Stimulated activated CD8-positive, alpha-beta memory T cell treated with anti-CD3 and anti-CD28 coated beads, Interleukin-15, amount 100 ng/mL, for 24 hours (primary cell): ENCODE measurements around the gene SORCS3.

ENCODE experiments used
- DNase-seq: peaks from one replicate; pipeline ENCODE4 v3.0.0-alpha.2; 2020; ENCODE audit warnings: low read depth

The SORCS3 gene

DNA sequence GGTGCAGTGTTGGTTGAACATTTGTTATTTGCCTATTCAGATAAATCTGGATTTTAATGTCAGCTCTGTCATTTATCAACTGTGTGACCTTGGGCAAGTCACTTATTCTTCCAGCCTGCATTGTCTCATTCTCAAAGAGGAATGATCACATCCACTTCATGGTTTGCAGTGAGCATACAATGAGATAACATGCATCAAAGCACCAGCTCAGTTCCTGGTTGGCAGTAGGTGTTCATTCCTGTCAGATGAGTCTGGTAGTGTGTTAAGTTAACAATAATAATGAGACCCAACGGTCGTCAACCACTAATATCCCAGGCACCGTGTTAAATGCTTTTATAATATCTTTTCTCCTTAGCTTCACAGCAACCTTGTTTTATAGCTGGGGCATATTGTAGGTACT, 137.3 kb downstream of the SORCS3 start:
- DNase-seq = no peak

DNA sequence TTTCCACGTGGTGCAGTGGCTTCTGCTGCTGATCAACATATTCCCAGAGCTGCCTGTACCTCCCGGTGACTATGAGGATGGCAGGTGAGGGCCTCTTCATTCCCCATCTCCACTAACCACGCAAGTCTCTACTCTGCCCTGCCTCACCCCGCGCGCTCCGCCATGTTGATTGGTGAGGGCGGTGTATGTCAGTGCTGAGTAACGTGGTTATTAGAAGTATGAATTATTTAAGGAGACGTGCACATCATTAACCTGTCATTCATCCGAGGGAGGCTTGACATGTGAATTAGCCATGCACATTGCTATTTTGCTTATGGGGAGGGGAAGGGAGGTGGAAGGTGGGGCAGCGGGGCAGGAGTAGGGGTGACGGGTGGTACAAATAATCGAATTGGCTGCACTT, 138.6 kb downstream of the SORCS3 start:
- DNase-seq = no peak

DNA sequence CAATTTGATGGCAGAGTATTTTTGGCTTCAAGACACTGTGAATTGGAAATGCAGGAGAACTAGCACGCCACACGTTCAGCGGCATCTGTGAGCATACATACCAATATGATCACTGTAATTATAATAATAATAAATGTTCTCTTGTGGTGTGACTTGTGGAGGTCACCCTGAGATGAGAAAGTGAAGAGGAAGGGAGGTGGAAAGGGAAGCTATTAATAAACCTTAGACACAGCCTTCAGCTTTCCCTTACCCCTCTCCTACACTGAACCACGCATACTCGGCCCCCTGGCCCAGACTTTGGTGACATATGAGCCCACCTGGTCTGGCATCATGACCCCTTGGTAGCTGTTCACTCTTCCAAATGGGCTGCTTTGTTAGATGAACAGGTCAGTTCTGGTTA, 139.1 kb downstream of the SORCS3 start:
- DNase-seq = no peak

DNA sequence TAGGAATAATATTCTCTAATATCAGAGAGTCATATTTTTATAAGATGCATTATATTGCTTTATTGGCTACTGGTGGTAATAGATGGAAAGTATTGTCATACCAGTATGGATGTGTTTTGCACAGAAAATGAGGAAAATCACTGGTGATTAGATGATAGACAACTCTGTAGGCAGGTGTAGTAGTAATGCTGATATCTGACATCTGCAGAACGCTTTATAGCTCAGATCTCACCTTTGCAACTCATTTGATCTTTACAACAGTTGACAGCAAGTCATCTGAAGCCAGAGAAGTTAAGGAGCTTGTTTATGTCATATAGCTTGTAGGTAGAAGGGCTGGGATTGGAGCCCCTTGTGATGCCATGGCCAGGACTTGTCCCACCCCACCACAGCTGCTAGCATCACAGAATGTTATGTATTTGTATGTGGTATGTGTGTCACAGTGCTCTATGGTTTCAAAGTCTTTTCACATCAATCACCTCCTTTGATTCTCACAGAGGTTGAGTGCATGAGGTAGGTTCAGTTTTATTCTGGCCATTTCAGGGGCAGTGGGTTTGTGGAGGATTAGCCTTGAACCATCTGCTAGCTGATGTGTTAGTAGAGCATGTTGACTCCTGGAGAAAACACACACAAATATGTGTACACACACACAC, 140.0 kb downstream of the SORCS3 start:
- DNase-seq = no peak

DNA sequence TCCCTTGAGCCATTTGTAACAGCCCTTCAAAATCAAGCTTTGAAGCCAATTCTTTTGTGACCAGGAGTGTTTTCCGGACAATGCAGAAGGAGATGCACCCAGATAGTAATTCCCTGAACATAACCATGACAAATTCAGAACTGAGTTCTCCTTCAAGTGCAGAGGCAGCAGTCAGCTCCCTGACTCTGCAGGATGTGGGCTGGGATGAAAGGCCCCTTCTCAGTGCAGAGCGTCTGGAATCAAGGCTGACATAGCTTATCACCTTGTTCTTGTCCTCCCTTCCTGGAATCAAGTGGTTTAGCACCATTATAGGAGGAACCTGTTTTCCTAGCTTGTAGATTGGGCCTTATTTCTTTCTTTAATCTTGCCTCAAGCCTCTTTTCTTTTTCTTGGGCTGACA, 143.4 kb downstream of the SORCS3 start:
- no peak for DNase-seq

DNA sequence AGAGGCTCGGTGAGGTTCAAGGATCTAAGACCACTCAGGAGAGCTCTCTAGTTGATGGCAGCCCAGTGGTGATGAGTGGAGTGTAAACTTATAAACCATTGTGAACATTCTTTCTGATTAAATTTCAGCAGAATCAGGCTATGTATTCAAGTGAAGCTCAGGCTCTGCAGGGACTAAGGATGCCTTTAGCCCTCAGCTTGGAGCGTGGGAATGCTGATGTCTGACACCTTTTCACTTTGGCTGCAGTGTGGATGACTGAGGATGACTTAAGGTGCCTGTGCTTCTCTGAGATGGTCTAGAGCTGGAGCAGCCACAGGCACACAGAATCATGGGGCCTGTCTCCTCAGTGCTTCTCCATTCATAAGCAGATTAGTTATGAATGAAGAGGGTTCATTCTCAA, 150.4 kb downstream of the SORCS3 start:
- no peak for DNase-seq

DNA sequence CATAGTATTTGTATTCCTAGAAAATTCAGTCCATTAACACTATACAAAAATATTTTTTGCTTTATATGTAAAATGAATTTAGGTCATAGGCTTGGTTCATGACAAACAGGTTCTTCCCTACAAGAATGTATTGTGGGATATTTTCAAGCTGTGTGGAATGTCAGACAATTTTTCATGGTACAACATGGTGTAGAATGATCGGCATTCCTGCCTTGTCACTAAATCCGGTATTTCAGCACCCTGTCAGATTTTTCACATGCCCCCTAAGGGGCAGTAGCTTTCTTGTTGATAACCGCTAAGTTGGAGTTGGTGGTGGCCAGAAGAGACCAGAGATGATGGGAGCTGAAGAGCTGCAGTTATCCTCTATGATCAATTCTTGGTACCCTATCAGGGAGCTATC, 154.3 kb downstream of the SORCS3 start:
- no peak for DNase-seq

DNA sequence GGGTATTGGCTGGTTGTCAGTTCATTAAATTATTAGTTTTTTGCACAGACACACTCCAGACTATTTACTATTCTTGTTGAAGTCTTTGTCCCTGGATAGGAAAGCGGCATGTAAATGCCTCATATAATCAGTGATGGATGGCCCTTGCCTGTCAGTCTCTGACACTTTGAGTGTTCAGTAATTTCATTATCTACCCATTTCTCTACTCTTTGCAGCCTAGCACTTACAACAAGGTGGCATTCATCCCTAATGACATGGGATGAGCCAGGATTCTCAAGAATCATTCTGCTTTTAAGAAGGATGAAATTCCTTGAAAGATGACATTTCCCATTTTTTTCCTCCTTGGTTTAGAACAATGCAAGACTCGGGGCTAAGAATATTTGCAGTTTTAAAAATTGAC, 155.7 kb downstream of the SORCS3 start:
- DNase-seq = no peak

DNA sequence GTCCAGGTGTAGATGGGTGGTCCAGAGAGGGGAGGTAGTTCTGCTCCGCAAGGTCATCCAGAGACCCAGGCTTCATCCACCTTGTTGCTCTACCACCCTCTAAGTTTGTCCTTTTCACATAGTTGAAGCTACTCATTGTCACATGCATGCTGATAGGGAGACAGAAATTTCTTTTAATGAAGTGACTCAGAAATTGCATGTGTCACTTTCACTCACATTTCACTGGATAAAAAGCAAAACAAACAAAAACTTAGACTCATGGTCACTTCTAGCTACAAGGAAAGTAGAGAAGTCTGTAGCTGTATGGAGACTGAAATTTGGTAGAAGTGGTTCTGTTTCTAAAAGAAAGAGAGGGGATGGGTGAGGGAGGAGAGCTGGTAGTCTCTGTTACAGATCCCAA, 161.9 kb downstream of the SORCS3 start:
- no peak for DNase-seq

DNA sequence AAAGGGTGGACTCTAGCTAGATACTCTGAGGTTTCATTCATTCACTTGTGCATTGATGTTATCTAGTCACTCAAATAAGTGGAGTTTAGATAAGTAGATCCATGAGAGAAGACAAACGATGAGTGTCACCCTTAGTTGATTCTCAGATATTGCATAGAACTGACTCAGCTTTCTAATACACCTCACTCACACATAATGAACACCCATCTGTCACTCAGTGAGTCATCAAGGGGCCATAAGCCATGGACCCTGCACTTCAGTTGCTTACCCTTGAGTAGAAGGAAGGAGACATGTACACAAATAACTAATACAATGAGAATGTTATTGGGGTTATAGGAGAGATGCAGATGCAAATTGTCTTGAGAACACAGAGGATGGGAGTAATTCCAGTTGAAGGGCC, 163.8 kb downstream of the SORCS3 start:
- DNase-seq = no peak

DNA sequence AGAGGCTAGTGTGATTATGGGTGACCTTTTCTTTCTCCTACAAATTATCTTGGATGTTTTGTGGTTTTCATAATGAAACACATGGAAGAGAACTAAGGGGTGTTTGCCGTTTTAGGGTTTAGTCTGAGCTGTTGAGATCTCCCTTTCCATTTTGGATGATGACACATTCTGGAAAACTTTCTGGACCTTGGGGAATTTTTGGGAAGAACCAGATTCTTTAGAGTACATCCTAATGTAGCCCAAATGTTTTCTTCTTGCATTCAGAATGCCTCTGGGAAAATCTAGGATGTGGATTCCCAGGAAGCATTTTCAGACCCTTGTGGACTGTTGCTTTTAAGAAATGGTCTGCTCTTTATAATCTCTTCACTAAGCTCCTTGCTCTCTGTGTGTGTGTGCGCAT, 165.7 kb downstream of the SORCS3 start:
- DNase-seq = no peak

DNA sequence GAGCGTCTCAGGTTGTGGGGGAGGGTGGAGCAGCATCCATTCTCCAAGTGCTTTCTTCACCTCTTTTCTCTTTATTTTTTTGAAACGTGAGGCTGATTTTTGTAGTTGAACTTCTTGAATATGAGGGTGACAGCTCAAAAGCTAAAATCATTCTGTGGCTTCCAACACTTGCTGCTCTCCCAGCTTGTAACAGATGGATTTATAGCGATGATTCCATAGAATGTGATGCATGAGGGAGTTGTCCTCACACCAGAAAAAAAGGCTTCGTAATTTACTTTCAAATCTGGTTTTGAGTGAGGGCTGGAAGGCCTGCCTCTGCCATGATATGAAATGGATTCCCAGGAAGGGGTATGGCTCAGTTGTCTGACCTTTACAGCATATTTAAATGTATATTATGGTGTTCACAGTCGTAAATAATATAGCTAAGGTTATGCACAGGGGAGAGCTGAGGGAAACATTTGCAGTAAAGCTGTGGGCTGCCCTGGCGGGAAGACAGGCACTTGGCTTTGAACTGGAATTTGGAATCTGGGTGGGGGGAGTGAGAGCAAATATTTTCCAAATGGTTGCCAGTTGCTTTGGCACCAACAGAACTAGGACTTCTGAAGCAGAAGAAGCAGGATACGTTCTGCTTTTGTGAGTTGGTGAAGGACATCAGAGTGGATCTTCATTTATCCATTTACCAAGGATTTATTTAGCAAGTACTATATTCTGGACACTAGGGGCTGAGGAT, 166.7 kb downstream of the SORCS3 start:
- DNase-seq = no peak

DNA sequence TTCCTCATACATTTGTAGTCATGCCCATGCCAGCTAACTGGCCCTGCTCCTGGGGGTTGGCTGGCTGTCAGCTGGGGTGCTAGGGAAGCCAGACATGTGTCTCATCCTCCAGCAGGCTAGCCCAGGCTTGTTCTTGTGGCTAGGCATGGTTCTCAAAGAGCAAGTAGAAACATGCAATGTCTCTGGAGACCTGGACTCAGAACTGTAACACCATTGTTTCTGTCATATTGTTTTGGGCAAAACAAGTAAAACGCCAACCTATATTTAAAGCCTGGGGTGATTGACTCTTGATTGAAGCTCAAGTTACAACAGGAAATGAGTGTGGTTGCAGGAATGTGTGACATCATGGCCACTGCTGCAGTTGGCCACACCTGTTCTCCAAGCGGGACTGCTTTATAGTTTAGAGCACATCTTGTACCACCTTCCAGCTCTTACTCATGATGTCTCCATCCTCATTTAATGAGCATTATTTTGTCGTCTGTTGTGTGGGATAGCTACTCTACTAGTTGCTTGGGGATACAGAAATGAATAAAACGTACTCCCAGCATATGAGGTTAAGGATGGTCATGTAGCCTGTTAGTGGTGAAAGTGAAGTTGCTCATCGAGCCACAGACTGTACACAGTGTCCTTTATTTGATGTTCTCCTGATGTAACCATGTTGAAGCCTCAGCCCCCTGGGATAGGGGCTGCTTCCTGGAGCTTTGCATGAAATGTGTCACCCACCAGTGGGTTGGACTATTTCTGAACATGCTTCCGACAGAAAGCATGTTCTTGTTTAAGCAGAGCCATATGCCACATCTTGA, 168.4 kb downstream of the SORCS3 start:
- DNase-seq = no peak

DNA sequence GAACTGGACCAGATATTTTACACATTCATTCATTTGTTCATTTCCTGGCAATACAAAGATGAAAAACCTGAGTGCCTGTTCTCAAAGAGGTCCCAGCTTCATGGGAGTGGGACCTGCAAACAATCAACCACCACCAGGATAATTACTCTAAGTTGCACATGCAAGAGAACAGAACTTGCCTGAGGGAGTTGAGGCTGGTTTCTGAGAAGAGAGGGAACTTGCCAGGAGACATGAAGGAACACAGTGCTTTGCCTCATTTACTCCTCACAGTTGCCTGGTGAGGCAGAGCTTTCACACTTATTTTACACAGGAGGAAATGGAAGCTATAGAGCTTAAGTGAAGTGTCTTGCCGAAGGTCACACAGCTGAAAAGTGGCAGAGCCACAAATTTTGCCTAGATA, 170.1 kb downstream of the SORCS3 start:
- DNase-seq = no peak

DNA sequence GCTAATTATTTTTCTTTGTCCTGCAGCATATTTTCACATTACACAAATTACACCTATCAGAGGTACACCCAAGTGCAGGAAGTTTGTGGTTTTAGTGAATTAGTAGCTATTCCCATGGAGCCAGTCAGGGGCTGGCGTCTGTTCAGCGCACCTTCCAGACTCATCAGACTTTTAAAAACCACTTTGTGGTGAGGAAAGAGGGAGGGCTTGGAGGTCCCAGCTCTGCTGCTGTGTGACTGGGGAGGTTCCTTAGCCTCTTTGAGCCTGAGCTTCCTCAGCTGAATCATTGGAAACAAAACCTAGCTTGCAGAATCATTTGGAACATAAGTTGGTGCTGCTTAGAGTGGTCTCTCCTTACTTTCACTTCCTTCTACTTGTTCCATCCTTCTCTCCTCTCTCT, 175.4 kb downstream of the SORCS3 start:
- DNase-seq = no peak

DNA sequence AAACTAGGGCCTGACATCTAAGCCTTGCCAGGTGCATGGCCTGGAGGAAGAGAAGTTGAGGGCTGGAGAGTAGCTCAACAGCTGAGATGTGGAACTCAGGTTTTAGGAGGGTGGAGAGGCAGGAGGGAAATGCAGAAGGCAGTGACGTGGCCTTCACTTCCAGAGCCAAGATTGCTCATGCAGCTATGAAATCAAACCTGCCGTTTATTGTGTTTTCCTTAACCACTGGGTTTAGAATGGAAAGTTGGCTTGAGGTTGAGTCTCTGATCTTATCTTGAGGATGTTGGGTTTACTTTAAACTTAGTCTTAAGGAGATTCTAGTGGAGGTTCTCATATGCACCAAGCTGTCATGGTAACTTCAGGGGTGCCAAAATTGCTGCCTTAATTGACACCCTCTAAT, 178.6 kb downstream of the SORCS3 start:
- DNase-seq = no peak

DNA sequence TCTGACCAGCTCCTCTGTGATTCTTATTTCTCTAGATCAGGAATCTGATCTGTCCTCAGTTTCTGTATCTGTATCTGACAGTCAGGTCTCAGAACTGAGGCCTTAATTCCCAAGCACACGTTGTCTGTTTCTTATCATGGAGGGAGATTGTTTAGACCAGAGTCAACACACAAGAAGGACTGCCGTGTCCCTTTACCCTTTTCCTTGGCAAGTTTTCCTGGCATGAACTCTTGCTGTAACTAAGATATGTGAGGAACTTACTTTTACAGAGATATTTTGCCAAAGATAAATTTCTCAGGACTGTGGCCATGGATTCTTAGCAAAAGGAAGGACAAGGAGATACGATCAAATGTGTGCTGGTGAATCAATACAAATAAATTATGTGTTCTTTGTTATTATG, 181.0 kb downstream of the SORCS3 start:
- DNase-seq = no peak

DNA sequence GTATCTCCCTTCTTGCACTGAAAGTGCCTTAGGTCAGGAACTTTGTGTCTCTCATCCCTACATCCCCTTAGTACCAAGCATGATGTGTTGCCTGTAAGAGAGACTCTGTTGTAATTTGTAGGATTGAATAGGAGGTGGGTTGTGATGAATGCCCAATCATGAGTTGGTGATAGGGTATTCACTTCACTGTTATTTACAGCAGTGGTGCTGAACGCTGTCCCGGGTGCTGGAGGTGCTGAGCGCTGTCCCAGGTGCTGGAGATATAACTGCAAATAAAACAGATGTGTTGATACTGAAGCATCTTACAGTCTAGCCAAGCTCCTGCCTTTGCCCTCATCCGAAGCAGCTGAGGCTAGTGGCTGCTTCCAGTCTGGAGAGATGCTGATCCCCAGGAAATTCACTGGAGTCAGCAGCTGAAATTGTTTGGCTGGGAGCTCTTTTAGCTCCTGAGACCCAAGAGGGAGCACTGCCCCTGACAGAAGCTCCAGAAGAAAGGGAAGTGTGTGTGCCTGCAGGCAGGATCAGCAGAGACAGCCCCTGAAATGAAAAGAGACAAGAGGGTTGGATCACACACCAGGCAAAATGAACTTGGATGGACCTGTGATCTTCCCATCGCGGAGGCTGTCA, 183.4 kb downstream of the SORCS3 start:
- DNase-seq = no peak

DNA sequence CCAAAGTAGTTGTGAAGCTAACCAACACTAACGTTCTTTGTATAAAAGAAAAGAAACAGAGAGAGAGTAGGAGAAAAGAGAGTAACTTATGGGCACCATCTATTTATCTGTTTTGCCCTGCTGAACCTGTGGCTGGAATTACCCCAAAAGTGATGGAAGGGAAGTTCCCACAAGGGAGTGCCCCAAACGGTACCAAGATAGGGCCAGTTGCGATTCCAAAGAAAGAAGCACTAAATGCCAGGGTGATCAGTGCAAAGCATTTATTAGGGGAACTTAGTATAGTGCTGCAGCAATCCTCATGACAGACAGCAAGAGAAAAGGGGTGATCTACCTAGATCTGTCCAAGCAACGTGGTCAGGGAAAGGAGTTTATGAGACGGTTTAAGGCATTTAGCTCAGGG, 190.2 kb downstream of the SORCS3 start:
- DNase-seq = no peak

DNA sequence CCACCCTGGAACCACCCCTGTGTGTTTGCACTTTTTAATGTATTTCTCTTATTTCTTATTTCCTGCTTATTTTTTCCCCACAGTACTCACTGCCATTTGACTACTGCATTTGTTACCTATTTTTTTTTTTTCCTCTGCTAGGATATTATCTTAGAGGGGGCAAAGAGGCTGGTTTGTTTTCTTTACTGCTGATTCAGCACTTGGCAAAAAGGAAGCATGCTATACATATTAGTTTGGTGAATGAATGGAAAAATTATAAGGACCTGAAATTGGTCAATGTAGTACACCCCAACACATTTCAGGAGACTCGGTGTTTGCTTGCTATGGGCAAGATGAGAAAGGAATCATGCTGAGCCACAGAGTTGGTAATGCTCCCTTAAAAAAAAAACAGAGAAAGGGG, 193.5 kb downstream of the SORCS3 start:
- no peak for DNase-seq

DNA sequence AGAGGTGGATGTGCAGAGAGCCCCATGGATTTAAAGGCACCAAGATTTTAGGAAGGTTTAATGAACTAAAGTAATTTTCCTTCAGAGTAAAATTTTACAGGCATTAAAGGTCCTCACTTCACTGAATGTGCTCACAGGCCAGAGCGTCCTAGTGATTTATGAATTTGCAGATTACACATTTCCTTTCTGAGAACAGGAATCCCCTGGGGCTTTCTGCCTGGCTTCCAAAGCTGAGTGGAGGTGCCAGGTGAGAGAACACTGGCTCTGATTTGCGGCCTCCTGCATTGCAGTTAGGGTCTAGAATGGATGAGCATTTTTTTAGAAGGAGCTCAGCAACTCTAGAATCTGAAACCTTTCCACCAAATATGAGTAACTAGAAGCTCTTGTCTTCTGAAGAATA, 194.3 kb downstream of the SORCS3 start:
- no peak for DNase-seq

DNA sequence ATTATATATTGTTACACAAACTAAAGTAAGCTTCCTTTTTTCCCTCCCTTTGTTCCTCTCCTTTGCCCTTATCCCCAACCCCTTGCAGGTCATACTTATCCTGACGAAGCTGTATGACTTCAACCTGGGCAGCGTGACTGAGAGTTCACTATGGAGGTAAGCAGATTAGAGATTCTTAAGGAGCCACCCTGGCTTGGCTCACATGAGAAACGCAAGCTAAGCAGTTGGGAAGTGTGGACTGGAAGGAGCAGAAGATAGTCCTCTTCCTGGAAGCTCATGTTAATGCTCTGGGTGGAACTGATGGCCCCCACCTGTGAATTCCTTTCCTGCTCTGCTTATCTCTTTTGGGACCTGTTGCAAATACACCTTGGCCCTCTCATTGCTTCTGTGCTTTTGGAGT, 201.6 kb downstream of the SORCS3 start:
- DNase-seq = no peak

DNA sequence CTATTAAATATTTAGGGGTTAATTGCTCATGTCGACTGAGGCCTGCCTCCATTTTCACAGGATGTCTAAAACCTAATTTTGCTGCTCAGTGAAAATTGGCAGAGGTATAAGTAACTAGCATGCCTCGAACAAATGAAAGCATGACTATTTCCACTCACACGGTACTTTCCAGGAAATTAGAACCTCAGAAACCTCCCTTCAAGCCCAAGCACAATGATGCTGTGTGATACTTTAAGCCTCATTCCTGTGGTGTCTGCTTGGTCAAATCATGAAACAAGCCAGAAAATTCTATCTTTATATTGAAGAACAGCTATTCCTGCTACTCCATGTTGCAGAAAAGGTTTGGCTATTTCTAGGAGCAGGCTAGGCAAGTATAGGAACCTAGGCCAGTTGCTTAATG, 203.0 kb downstream of the SORCS3 start:
- DNase-seq = no peak
